Smooth muscle cell (in vitro differentiated cells): ENCODE results near the gene GJC1. TPM values are rescaled to one million over a fixed set of nuclear protein-coding genes. Genes with fewer than 3 reads are reported as not detected.

Experiments used
- DNase-seq: peaks from one replicate; lab custom pipeline; 2025; ENCODE audit not compliant: unreplicated experiment; lab: John Stamatoyannopoulos, UW
- H2AFZ ChIP-seq: fragments of 200-600 bp; sonication (generic); 2 replicates; pipeline ENCODE4 v1.6.0; 2016; ENCODE audit warnings: antibody characterized with exemption, low read depth, mild to moderate bottlenecking
- H3F3A ChIP-seq: fragments of 200-600 bp; sonication (generic); 2 replicates; pipeline ENCODE4 v1.6.0; 2017; ENCODE audit warnings: antibody characterized with exemption, low read depth
- H3K27ac ChIP-seq: fragments of 200-600 bp; sonication (generic); 2 replicates; pipeline ENCODE4 v1.5.1; 2016; ENCODE audit warnings: low read depth, mild to moderate bottlenecking
- H3K27me3 ChIP-seq: fragments of 200-600 bp; sonication (generic); 2 replicates; pipeline ENCODE4 v1.6.1; 2016; ENCODE audit warnings: low read depth, mild to moderate bottlenecking
- H3K36me3 ChIP-seq: fragments of 200-600 bp; sonication (generic); 2 replicates; pipeline ENCODE4 v1.5.1; 2016; ENCODE audit warnings: low read depth
- H3K4me1 ChIP-seq: fragments of 200-600 bp; sonication (generic); 2 replicates; pipeline ENCODE4 v1.5.1; 2016; ENCODE audit warnings: low read depth
- H3K4me2 ChIP-seq: fragments of 200-600 bp; sonication (generic); 2 replicates; pipeline ENCODE4 v1.6.0; 2016; ENCODE audit warnings: mild to moderate bottlenecking
- H3K4me3 ChIP-seq: fragments of 200-600 bp; sonication (generic); 2 replicates; pipeline ENCODE4 v1.5.1; 2016; ENCODE audit warnings: mild to moderate bottlenecking
- H3K79me2 ChIP-seq: fragments of 200-600 bp; sonication (generic); 2 replicates; pipeline ENCODE4 v1.6.0; 2016; ENCODE audit warnings: low read depth, mild to moderate bottlenecking
- H3K9ac ChIP-seq: fragments of 200-600 bp; sonication (generic); 2 replicates; pipeline ENCODE4 v1.6.0; 2016; ENCODE audit warnings: low read depth
- H3K9me3 ChIP-seq: fragments of 200-600 bp; sonication (generic); replicated peaks from 2 replicates; pipeline ENCODE4 v1.5.1; 2016; ENCODE audit warnings: low read depth
- H4K20me1 ChIP-seq: fragments of 200-600 bp; sonication (generic); 2 replicates; pipeline ENCODE4 v1.6.0; 2016; ENCODE audit warnings: low read depth
- WGBS: methylation state at CpG from one replicate; pipeline ENCODE4 v1.1.7; 2016; ENCODE audit warnings: low lambda C conversion rate; 5-methylcytosine and 5-hydroxymethylcytosine counted together
- polyA plus RNA-seq: library from polyadenylated mRNA; unstranded; fragments of >200 nt; fragmentation: Nextera tagmentation; extraction: Ambion mirVana; gene quantifications from 2 replicates; pipeline ENCODE4 v1.2.1, GENCODE V29; 2016
- total RNA-seq: library from RNA; depleted of rRNA; stranded (reverse); fragments of >200 nt; gene quantifications from 2 replicates; pipeline ENCODE4 v1.2.3, GENCODE V29; 2014
- TF ChIP-seq, protein P1 (sequence below): fragments of 200-600 bp; sonication (generic); IDR thresholded peaks from 2 replicates; pipeline ENCODE4 v1.5.1; 2017; ENCODE audit warnings: borderline replicate concordance, mild to moderate bottlenecking, antibody characterized with exemption; ENCODE audit not compliant: insufficient read depth, poor library complexity, severe bottlenecking

GJC1 gene
- total and polyA plus RNA-seq, 2 experiments from 2014 or later: 8.0 to 16.1 TPM

DNA sequence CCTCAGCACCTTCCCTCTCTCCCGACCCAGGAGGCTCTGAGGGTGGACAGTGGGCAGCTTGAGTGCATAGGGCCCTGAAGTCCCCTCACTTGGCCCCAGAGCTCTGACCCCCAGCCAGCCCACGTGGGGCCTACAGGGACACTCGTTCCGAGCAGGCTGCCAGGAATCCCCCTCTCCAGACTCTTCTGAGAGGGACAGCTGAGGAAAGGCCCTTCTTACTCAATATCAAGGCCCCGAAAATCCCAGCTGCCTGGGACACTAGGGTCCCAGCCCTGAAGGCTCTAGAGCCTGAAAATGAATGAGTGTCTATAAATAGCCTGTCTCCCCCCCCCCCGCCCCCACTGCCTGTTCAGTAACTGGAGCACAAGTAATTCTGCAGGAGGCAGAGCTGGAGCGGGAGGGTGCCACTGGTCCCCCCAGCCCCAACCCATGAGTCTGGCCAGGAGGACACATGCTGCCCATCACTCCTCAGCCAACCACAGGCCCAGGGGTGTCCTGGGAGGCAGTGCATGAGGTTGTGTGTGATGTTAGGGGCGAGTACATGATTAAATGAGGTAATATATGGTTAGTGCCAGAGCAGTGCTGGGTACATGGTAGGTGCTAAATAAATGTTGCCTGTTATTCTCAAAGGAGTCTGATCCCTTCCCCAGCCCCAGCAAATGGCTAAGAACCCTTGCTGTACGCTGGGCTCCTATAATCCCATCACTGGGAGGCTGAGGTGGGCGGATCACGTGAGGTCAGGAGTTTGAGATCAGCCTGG is 59.7 kb downstream of the GJC1 start:
- H3K27me3 ChIP-seq: no peaks in the 10 kb centered on the region
- no peak for DNase-seq
- 78% methylated on average over 11 of the region's 11 CpGs for WGBS
- H3K4me1 ChIP-seq: peaks cover 4% of the 10 kb centered on the region
- no peak overlapping the region for H3K27ac ChIP-seq
- no peak overlapping the region for H2AFZ ChIP-seq
- H3K9ac ChIP-seq: no peak overlapping the region
- H4K20me1 ChIP-seq: no peaks in the 10 kb centered on the region
- H3F3A ChIP-seq: no peaks in the 10 kb centered on the region
- no peaks in the 10 kb centered on the region for H3K9me3 ChIP-seq
- no peak overlapping the region for H3K4me2 ChIP-seq
- no peaks in the 10 kb centered on the region for H3K36me3 ChIP-seq
- no peak overlapping the region for H3K4me3 ChIP-seq
- no peaks in the 10 kb centered on the region for H3K79me2 ChIP-seq
- TF ChIP-seq, protein P1, sequence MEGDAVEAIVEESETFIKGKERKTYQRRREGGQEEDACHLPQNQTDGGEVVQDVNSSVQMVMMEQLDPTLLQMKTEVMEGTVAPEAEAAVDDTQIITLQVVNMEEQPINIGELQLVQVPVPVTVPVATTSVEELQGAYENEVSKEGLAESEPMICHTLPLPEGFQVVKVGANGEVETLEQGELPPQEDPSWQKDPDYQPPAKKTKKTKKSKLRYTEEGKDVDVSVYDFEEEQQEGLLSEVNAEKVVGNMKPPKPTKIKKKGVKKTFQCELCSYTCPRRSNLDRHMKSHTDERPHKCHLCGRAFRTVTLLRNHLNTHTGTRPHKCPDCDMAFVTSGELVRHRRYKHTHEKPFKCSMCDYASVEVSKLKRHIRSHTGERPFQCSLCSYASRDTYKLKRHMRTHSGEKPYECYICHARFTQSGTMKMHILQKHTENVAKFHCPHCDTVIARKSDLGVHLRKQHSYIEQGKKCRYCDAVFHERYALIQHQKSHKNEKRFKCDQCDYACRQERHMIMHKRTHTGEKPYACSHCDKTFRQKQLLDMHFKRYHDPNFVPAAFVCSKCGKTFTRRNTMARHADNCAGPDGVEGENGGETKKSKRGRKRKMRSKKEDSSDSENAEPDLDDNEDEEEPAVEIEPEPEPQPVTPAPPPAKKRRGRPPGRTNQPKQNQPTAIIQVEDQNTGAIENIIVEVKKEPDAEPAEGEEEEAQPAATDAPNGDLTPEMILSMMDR: no peak

DNA sequence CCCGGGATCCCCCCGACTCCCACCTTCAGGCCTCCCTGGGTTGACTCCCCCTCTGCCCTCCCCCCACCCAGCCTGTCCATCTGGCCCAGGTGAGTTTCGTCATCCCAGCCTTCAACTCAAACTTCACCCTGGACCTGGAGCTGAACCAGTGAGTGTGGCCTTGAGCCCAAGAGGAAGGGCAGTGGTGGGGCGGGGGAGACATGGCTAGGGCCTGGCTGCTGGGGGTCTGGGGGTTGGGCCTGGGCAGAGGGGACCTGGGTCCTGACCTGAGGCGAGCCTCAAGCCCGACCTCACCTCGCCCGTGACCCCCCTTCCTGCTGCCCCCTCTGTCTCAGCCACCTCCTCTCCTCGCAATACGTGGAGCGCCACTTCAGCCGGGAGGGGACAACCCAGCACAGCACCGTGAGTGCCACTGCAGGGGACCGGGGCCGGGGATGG is 60.4 kb downstream of the GJC1 start:
- no peak overlapping the region for H3K4me3 ChIP-seq
- no peak overlapping the region for H3K4me2 ChIP-seq
- H3K4me1 ChIP-seq: no peaks in the 10 kb centered on the region
- no peaks in the 10 kb centered on the region for H4K20me1 ChIP-seq
- H2AFZ ChIP-seq: no peak overlapping the region
- H3K27ac ChIP-seq: no peak overlapping the region
- no peaks in the 10 kb centered on the region for H3K27me3 ChIP-seq
- no peaks in the 10 kb centered on the region for H3K9me3 ChIP-seq
- TF ChIP-seq, protein P1: no peak
- no peaks in the 10 kb centered on the region for H3K79me2 ChIP-seq
- no peaks in the 10 kb centered on the region for H3K36me3 ChIP-seq
- 89% methylated on average over 14 of the region's 15 CpGs for WGBS
- no peak overlapping the region for H3K9ac ChIP-seq
- H3F3A ChIP-seq: no peaks in the 10 kb centered on the region
- no peak for DNase-seq

DNA sequence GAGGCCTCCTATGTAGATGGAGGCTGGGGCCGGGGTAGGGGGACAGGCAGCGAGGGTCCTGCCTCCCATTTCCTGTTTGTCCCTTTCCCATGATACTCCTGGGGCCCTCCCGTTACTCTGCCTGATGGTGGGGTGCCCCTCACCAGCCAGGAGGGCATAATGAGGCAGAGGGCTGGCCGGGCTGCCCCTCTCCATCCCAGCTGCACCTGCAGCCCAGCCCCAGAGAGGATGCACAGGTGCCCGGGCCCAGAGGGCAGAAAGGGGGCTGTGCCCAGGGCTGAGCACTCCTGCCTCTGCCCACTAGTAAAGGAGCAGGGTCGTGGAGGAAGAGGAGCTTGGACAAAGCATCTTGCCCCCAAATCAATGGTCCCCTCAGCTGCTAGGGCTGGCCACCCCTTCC is 60.9 kb downstream of the GJC1 start:
- H3K36me3 ChIP-seq: no peaks in the 10 kb centered on the region
- WGBS: 81% methylated on average over 6 of the region's 6 CpGs
- H3K4me3 ChIP-seq: no peak overlapping the region
- no peaks in the 10 kb centered on the region for H4K20me1 ChIP-seq
- H3K9me3 ChIP-seq: no peaks in the 10 kb centered on the region
- no peak overlapping the region for H3K4me2 ChIP-seq
- H3K79me2 ChIP-seq: no peaks in the 10 kb centered on the region
- no peak overlapping the region for H2AFZ ChIP-seq
- no peak for DNase-seq
- H3K27ac ChIP-seq: no peak overlapping the region
- no peaks in the 10 kb centered on the region for H3F3A ChIP-seq
- no peaks in the 10 kb centered on the region for H3K27me3 ChIP-seq
- TF ChIP-seq, protein P1: no peak
- H3K9ac ChIP-seq: no peak overlapping the region
- H3K4me1 ChIP-seq: no peaks in the 10 kb centered on the region

DNA sequence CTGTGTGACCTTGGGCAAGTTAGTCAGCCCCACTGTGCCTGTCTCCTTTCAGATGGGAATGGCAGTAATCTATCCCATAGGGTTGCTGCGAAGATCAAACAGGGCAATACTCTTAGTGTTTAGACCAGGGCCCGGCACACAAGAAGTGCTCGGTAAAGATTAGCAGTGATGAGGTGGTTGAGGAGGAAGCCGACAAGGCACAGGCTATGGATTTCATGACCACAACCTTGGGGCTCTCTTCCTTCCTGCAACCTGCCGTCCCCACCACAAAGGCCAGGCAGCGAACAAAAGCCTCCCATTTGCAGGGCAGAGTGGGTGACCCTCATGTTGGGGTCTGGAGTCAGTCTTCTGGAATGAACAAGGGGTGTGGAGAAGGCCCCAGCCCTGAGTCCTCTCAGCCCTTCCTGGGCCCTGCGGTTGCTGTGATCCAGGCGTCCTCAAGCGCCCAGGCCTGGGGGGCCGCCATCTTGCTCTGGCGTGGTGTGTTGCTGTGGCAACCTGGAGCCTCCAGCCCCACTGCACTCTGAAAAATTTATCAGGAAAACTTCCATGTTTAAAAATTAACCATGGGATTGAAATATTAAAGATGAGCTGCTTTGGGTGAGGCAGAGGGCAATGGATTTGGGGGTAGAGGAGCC is 61.5 kb downstream of the GJC1 start:
- Histone ChIP-seq H3K27ac (no peak overlapping the region), H3K9me3 (no peaks in the 10 kb centered on the region), H3F3A (no peaks in the 10 kb centered on the region), H4K20me1 (no peaks in the 10 kb centered on the region), H3K9ac (no peak overlapping the region), H3K4me3 (no peak overlapping the region), H3K36me3 (no peaks in the 10 kb centered on the region), H3K4me2 (no peak overlapping the region), H2AFZ (no peak overlapping the region), H3K79me2 (no peaks in the 10 kb centered on the region), H3K4me1 (no peaks in the 10 kb centered on the region), H3K27me3 (no peaks in the 10 kb centered on the region)
- DNase-seq: no peak
- TF ChIP-seq, protein P1: no peak
- WGBS: 90% methylated on average over 11 of the region's 11 CpGs
